Neural progenitor cell (in vitro differentiated cells): ENCODE measurements around the gene SLCO3A1.

Source experiments
- CTCF ChIP-seq: fragments of 200-600 bp; sonication (generic); IDR thresholded peaks from 2 replicates; pipeline ENCODE4 v1.5.1; 2017; ENCODE audit warnings: antibody characterized with exemption, mild to moderate bottlenecking
- EZH2 ChIP-seq: fragments of 200-600 bp; sonication (generic); IDR thresholded peaks from 2 replicates; pipeline ENCODE4 v1.6.1; 2017; ENCODE audit warnings: antibody characterized with exemption, mild to moderate bottlenecking, moderate library complexity

GRCh38 chr15:92059036-92059970 lies 205.8 kb downstream of the SLCO3A1 start:
- TF ChIP-seq CTCF (no peak), EZH2 (no peak)
